DOHH2 (cell line): ENCODE results near the gene SEMA3D.

Experiments
- CTCF ChIP-seq: fragments of 200-600 bp; sonication (generic); IDR thresholded peaks from one replicate; pipeline ENCODE4 v1.5.1; 2014; ENCODE audit warnings: antibody characterized with exemption, mild to moderate bottlenecking, low read depth, low read length; ENCODE audit not compliant: poor library complexity, severe bottlenecking
- EZH2phosphoT487 ChIP-seq: fragments of 200-600 bp; sonication (generic); IDR thresholded peaks from 2 replicates; pipeline ENCODE4 v1.6.1; 2017; ENCODE audit warnings: borderline replicate concordance, mild to moderate bottlenecking, antibody characterized with exemption, low read length, moderate library complexity, mixed read lengths

DNA sequence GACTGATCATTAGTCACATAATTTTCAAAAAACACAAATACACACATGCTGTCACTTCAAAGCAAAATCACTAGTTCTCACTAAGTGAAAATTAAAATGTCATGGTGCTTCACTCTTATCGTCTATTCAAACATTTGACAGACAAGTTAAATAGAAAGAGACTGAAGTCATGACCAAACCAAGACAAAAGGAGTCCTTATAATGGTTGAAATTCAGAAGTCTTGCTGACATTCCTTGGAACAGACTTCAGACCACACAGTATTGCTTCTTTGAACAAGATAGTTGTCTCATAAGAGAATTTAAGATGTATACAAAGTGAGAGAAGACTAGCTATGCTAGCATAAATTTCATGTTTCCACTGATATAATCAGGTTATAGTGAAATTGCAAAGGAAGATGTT, 119.5 kb downstream of the SEMA3D start:
- TF ChIP-seq CTCF = no peak
- TF ChIP-seq EZH2phosphoT487 = no peak
